ENCODE results near the gene CEBPA.

DNA sequence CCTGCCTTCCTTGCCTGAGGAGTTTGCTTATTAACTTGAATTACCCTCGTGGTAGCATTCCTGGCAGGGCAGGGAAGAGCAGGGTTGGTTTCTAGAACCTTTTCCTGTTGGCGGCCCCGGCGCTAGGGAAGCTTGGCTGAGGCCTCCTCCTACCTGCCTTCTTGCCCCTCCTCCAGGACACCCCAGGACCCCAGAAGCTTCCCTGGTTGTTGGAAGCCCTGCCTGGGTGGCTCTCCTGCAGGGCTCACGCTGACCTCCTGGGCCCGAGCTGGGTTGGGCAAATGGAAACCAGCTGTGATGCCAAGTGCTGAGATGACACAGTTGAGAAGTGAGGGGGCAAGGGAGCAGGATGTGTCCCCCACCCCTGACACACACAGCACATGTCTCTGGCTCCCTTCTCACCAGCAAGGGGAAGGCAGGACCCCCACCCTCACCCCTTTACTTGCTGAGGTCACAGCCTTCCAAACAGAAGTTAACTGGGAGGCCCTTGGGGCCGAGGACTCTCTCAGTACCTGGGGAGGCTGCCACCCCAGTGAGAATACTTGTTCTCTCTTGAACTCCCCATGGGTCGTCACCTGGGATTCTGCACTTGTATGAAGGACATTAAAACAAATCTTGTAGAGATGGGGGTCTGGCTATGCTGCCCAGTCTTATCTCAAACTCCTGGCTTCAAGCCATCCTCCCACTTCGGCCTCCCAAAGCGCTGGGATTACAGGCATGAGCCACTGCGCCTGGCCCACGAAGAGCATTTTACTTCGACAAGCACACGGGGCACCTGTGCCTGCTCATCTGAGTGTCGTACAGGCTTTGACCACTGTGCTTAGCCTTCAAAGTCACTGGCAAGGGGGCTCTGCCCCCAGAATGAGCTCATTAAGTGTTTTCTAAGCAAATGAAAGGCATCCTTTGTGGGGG is 10.5 kb downstream of the CEBPA start:
- TF ChIP-seq CREB1 (CRISPR knock-in tag; IDR thresholded peaks at IDR 0.05; ENCODE audit: low read depth) (no peak), EZH2phosphoT487 (IDR thresholded peaks at IDR 0.05; ENCODE audit: unreplicated experiment) (no peak), EZH2 (IDR thresholded peaks at IDR 0.05; ENCODE audit: low read depth, unreplicated experiment) (no peak), POLR2AphosphoS5 (IDR thresholded peaks at IDR 0.05; ENCODE audit: low read depth) (no peak), ZNF114 (CRISPR knock-in tag; IDR thresholded peaks at IDR 0.05) (no peak), STAT1 (IDR thresholded peaks at IDR 0.05; ENCODE audit: unreplicated experiment) (no peak)
- TF ChIP-seq, protein P1, sequence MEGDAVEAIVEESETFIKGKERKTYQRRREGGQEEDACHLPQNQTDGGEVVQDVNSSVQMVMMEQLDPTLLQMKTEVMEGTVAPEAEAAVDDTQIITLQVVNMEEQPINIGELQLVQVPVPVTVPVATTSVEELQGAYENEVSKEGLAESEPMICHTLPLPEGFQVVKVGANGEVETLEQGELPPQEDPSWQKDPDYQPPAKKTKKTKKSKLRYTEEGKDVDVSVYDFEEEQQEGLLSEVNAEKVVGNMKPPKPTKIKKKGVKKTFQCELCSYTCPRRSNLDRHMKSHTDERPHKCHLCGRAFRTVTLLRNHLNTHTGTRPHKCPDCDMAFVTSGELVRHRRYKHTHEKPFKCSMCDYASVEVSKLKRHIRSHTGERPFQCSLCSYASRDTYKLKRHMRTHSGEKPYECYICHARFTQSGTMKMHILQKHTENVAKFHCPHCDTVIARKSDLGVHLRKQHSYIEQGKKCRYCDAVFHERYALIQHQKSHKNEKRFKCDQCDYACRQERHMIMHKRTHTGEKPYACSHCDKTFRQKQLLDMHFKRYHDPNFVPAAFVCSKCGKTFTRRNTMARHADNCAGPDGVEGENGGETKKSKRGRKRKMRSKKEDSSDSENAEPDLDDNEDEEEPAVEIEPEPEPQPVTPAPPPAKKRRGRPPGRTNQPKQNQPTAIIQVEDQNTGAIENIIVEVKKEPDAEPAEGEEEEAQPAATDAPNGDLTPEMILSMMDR (conservative IDR thresholded peaks at IDR 0.05; ENCODE audit: low read depth in 2 of 2): no peak
- TF ChIP-seq, protein P2, sequence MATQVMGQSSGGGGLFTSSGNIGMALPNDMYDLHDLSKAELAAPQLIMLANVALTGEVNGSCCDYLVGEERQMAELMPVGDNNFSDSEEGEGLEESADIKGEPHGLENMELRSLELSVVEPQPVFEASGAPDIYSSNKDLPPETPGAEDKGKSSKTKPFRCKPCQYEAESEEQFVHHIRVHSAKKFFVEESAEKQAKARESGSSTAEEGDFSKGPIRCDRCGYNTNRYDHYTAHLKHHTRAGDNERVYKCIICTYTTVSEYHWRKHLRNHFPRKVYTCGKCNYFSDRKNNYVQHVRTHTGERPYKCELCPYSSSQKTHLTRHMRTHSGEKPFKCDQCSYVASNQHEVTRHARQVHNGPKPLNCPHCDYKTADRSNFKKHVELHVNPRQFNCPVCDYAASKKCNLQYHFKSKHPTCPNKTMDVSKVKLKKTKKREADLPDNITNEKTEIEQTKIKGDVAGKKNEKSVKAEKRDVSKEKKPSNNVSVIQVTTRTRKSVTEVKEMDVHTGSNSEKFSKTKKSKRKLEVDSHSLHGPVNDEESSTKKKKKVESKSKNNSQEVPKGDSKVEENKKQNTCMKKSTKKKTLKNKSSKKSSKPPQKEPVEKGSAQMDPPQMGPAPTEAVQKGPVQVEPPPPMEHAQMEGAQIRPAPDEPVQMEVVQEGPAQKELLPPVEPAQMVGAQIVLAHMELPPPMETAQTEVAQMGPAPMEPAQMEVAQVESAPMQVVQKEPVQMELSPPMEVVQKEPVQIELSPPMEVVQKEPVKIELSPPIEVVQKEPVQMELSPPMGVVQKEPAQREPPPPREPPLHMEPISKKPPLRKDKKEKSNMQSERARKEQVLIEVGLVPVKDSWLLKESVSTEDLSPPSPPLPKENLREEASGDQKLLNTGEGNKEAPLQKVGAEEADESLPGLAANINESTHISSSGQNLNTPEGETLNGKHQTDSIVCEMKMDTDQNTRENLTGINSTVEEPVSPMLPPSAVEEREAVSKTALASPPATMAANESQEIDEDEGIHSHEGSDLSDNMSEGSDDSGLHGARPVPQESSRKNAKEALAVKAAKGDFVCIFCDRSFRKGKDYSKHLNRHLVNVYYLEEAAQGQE (IDR thresholded peaks at IDR 0.05; ENCODE audit: unreplicated experiment): no peak

All from GM23338 (cell line).